A549 (cell line): ENCODE data around the gene ATG10. TPM values are rescaled to one million over a fixed set of nuclear protein-coding genes. Genes with fewer than 3 reads are reported as not detected.

Source experiments
- ATAC-seq, 2 experiments: fragments of 200-7000 bp in 1 of 2; fragments of >200 bp in 1 of 2; cut with Nextera tagmentation in 1 of 2; cut with Tn5 transposase in 1 of 2; 3 replicates each; pipeline versions ENCODE4 v1.8.0 to v1.9.1; 2018 to 2020; ENCODE audit warnings: mild to moderate bottlenecking in 1 of 2, moderate library complexity in 1 of 2
- CTCF ChIA-PET: fragments of 300-600 bp; sonication (Branson Sonifier 250); formaldehyde crosslinking; extraction: SDS; loops from one replicate; lab custom pipeline; 2021; ENCODE audit warnings: antibody characterized with exemption, inconsistent platforms; lab: Yijun Ruan, JAX
- POLR2A ChIA-PET: fragments of 350-600 bp; formaldehyde crosslinking; extraction: SDS; loops from one replicate; lab custom pipeline; 2021; ENCODE audit warnings: antibody characterized with exemption, inconsistent platforms; lab: Yijun Ruan, JAX
- DNase-seq, 2 experiments: peaks; one replicate each; pipeline versions ENCODE4 v3.0.0 to v3.0.0-alpha.2; 2011 to 2016; ENCODE audit warnings: low read depth in 1 of 2, low spot score in 1 of 2
- FAIRE-seq: peaks from 2 replicates; lab custom pipeline; 2011; peaks lifted over from hg19 to GRCh38; lab: Jason Lieb, UNC
- H3K27ac ChIP-seq, 2 experiments: fragments of >200 bp; sonication (Bioruptor Twin); formaldehyde crosslinking; 3 replicates each; pipeline ENCODE4 v1.5.1; 2016 to 2017
- H3K4me1 ChIP-seq: fragments of >200 bp; sonication (Bioruptor Twin); formaldehyde crosslinking; 3 replicates; pipeline ENCODE4 v1.6.1; 2016
- H3K4me2 ChIP-seq: fragments of >200 bp; sonication (Bioruptor Twin); formaldehyde crosslinking; 3 replicates; pipeline ENCODE4 v1.6.1; 2016
- H3K4me3 ChIP-seq: fragments of >200 bp; sonication (Bioruptor Twin); formaldehyde crosslinking; 3 replicates; pipeline ENCODE4 v1.5.1; 2016
- H3K9me3 ChIP-seq: fragments of >200 bp; sonication (Bioruptor Twin); formaldehyde crosslinking; 3 replicates; pipeline ENCODE4 v1.6.1; 2016
- CHD4 ChIP-seq: fragments of 200-600 bp; sonication (generic); IDR thresholded peaks from 2 replicates; pipeline ENCODE4 v1.6.1; 2016; ENCODE audit warnings: antibody characterized with exemption, mild to moderate bottlenecking, borderline replicate concordance
- EHF ChIP-seq: fragments of 250-450 bp; sonication (Bioruptor Pico); IDR thresholded peaks from 2 replicates; pipeline ENCODE4 v1.5.0; 2020; ENCODE audit warnings: mild to moderate bottlenecking
- HEYL ChIP-seq: fragments of 250-450 bp; sonication (Bioruptor Pico); IDR thresholded peaks from 2 replicates; pipeline ENCODE4 v1.8.0; 2021; ENCODE audit warnings: mild to moderate bottlenecking, moderate library complexity
- JUN ChIP-seq, 2 experiments: fragments of >200 bp; sonication (Bioruptor Twin); formaldehyde crosslinking; IDR thresholded peaks; 2 replicates in 1 of 2; 3 replicates in 1 of 2; pipeline ENCODE4 v1.6.1; 2016 to 2017
- JUNB ChIP-seq: fragments of >200 bp; sonication (Bioruptor Twin); formaldehyde crosslinking; IDR thresholded peaks from 2 replicates; pipeline ENCODE4 v1.6.1; 2016
- NR3C1 ChIP-seq: fragments of >200 bp; sonication (Bioruptor Twin); formaldehyde crosslinking; IDR thresholded peaks from 3 replicates; pipeline ENCODE4 v1.6.1; 2017
- PHF8 ChIP-seq: fragments of 200-600 bp; sonication (generic); IDR thresholded peaks from 2 replicates; pipeline ENCODE4 v1.6.1; 2016; ENCODE audit warnings: low read depth, mild to moderate bottlenecking, antibody characterized with exemption, moderate library complexity, borderline replicate concordance
- POLR2A ChIP-seq: IDR thresholded peaks from 2 replicates; pipeline ENCODE4 v1.6.1; 2012; ENCODE audit warnings: mild to moderate bottlenecking, low read length
- RARB ChIP-seq: fragments of 250-450 bp; sonication (Bioruptor Pico); IDR thresholded peaks from 2 replicates; pipeline ENCODE4 v1.8.0; 2021; ENCODE audit warnings: mild to moderate bottlenecking, moderate library complexity
- ZC3H11A ChIP-seq: fragments of 450-650 bp; IDR thresholded peaks from 2 replicates; pipeline ENCODE4 v1.6.1; 2014; ENCODE audit warnings: antibody characterized with exemption, mild to moderate bottlenecking
- ZNF302 ChIP-seq: fragments of 250-450 bp; sonication (Bioruptor Pico); IDR thresholded peaks from 2 replicates; pipeline ENCODE4 v1.9.0; 2021; ENCODE audit warnings: inconsistent platforms, mild to moderate bottlenecking, moderate library complexity
- WGBS: methylation state at CpG from one replicate; pipeline ENCODE4 v1.1.6; 2017; ENCODE audit errors: missing lambda C conversion rate; 5-methylcytosine and 5-hydroxymethylcytosine counted together
- polyA plus RNA-seq, 4 experiments: library from polyadenylated mRNA; depleted of rRNA in 3 of 4; stranded (reverse); fragments of >200 nt; fragmentation: RNase III in 1 of 4; extraction: RNeasy Plus Mini Kit Qiagen cat#74134 plus additional on column Dnase treatment in 1 of 4; gene quantifications; 2 replicates in 3 of 4; 3 replicates in 1 of 4; pipeline ENCODE4 v1.2.3, GENCODE V29; 2011 to 2017
- TF ChIP-seq, protein P1 (sequence below): fragments of >200 bp; sonication (Bioruptor Twin); formaldehyde crosslinking; IDR thresholded peaks from 3 replicates; pipeline ENCODE4 v1.6.1; 2016
- TF ChIP-seq, protein P2 (sequence below): IDR thresholded peaks from 2 replicates; pipeline ENCODE4 v1.6.1; 2012
- TF ChIP-seq, protein P3 (sequence below): fragments of >200 bp; sonication (Bioruptor Twin); formaldehyde crosslinking; IDR thresholded peaks from 2 replicates; pipeline ENCODE4 v1.6.1; 2016
- TF ChIP-seq, protein P4 (sequence below): IDR thresholded peaks from 2 replicates; pipeline ENCODE4 v1.6.1; 2012
- TF ChIP-seq, protein P5 (sequence below): fragments of >200 bp; sonication (Bioruptor Twin); formaldehyde crosslinking; IDR thresholded peaks from 3 replicates; pipeline ENCODE4 v1.5.1; 2016

The ATG10 gene
- polyA plus RNA-seq, 2 of the 4 experiments (the other 2 are of a cell fraction): 12.7 to 17.9 TPM

DNA sequence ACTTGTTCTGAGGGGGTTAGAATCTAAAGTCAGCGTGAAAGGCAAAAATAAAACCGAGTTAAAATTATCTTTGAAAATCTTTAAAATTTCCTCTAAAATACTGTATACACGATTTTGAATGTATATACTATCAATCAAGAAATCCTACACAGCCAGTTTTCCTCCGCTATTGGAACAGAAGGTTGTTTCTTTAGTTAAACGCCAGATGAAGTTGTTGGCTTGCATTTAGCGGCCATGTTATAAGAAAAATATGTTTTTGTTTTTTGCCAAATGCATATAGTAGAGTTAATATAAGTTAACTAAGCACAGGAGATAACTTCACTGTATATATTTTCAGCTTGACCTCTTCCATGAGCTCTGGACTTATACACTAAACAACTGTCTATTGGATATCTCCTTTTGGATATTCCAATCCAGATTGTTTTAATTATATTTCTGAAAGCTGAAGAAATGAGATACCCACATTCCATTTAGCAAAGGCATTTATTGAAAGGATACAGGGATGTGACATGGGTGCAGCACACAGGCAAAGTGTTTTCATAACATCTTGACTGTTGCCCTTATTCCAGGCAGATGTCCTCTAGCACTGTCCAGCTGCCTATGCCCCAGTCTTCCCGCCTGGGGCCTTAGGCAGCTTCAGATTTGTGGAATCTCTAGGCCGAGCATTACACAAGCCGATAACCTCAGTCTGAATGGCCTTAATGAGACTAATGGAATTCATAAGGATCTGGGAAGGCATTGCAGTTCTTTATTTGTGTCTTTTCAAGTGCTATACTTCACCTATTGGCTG, 10.0 kb upstream of the ATG10 start:
- Histone ChIP-seq H3K4me1 (no peaks in the 10 kb centered on the region), H3K4me3 (no peak overlapping the region), H3K9me3 (no peaks in the 10 kb centered on the region), H3K4me2 (no peak overlapping the region), H3K27ac (no peak overlapping the region)
- TF ChIP-seq NR3C1: no peak
- WGBS: 69% methylated on average over 9 of the region's 9 CpGs
- ATAC-seq (no peak), DNase-seq (no peak), FAIRE-seq (no peak)
- CTCF ChIA-PET: no interaction called here
- POLR2A ChIA-PET: no interaction called here

DNA sequence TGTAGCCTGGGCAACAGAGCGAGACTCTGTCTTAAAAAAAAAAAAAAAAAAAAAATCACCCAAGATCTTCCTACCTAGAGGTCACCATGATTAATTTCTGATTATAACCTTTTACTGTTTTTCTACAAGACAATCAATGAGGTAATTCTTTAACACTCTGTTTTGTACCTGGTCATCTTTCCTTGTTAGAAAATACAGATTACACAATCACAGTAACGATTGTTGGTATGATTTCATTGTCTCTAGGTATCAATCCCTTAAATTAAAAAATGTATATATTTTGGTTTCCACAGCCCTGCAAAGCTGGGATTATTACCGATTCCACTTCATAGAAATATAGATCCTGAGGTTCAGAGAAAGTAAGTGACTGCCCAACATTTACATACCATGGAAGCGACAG, 8.3 kb upstream of the ATG10 start:
- 78% methylated on average over 4 of the region's 4 CpGs for whole genome bisulfite sequencing
- POLR2A ChIA-PET: no interaction called here
- ATAC-seq: no peak
- Histone ChIP-seq H3K4me3 (no peak overlapping the region), H3K27ac (no peak overlapping the region), H3K9me3 (no peaks in the 10 kb centered on the region), H3K4me1 (no peaks in the 10 kb centered on the region), H3K4me2 (no peak overlapping the region)
- FAIRE-seq: no peak
- TF ChIP-seq, protein P1, sequence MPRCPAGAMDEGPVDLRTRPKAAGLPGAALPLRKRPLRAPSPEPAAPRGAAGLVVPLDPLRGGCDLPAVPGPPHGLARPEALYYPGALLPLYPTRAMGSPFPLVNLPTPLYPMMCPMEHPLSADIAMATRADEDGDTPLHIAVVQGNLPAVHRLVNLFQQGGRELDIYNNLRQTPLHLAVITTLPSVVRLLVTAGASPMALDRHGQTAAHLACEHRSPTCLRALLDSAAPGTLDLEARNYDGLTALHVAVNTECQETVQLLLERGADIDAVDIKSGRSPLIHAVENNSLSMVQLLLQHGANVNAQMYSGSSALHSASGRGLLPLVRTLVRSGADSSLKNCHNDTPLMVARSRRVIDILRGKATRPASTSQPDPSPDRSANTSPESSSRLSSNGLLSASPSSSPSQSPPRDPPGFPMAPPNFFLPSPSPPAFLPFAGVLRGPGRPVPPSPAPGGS: no peak
- TF ChIP-seq PHF8 (no peak), JUN (IDR thresholded peaks at IDR 0.05) (no peak), CHD4 (no peak), EHF (CRISPR knock-in tag) (no peak)
- DNase-seq: no peak
- CTCF ChIA-PET: no interaction called here

DNA sequence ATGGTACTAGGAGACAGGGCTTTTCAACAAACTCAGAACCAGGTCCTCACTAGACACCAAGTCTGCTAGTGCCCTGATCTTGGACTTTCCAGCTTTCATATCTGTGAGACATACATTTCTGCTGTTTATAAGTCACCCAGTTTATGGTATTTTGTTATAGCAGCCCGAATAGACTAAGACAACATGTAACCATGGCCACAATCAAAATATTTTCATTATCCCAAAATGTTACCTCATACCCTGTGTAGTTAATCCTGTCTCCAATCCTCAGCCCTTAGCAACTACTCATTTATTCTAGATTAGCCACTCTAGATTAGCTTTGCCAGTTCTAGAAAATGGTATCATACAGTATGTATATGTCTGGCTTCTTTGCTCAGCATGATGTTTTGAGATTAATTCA, 6.3 kb upstream of the ATG10 start:
- CTCF ChIA-PET: no interaction called here

More for the DNA sequence above, 6.3 kb upstream of the ATG10 start:
- POLR2A ChIA-PET: no interaction called here
- Histone ChIP-seq H3K27ac (no peak overlapping the region), H3K4me3 (no peak overlapping the region), H3K4me1 (no peaks in the 10 kb centered on the region)
- ATAC-seq (no peak; a peak in 2 of 6 replicates), DNase-seq (peak in 1 of 2 experiments; percentile 19)
- 5% methylated on average over 1 of the region's 1 CpG for WGBS
- TF ChIP-seq NR3C1 (no peak), ZC3H11A (no peak), POLR2A (no peak), PHF8 (no peak), ZNF302 (no peak), HEYL (CRISPR knock-in tag) (no peak), JUNB (no peak), RARB (CRISPR knock-in tag) (no peak)
- TF ChIP-seq, protein P2, sequence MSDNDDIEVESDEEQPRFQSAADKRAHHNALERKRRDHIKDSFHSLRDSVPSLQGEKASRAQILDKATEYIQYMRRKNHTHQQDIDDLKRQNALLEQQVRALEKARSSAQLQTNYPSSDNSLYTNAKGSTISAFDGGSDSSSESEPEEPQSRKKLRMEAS: no peak
- TF ChIP-seq, protein P3, sequence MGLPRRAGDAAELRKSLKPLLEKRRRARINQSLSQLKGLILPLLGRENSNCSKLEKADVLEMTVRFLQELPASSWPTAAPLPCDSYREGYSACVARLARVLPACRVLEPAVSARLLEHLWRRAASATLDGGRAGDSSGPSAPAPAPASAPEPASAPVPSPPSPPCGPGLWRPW: no peak
- TF ChIP-seq, protein P4, sequence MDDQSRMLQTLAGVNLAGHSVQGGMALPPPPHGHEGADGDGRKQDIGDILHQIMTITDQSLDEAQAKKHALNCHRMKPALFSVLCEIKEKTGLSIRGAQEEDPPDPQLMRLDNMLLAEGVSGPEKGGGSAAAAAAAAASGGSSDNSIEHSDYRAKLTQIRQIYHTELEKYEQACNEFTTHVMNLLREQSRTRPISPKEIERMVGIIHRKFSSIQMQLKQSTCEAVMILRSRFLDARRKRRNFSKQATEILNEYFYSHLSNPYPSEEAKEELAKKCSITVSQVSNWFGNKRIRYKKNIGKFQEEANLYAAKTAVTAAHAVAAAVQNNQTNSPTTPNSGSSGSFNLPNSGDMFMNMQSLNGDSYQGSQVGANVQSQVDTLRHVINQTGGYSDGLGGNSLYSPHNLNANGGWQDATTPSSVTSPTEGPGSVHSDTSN: no peak
- TF ChIP-seq, protein P5, sequence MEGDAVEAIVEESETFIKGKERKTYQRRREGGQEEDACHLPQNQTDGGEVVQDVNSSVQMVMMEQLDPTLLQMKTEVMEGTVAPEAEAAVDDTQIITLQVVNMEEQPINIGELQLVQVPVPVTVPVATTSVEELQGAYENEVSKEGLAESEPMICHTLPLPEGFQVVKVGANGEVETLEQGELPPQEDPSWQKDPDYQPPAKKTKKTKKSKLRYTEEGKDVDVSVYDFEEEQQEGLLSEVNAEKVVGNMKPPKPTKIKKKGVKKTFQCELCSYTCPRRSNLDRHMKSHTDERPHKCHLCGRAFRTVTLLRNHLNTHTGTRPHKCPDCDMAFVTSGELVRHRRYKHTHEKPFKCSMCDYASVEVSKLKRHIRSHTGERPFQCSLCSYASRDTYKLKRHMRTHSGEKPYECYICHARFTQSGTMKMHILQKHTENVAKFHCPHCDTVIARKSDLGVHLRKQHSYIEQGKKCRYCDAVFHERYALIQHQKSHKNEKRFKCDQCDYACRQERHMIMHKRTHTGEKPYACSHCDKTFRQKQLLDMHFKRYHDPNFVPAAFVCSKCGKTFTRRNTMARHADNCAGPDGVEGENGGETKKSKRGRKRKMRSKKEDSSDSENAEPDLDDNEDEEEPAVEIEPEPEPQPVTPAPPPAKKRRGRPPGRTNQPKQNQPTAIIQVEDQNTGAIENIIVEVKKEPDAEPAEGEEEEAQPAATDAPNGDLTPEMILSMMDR: no peak
- TF ChIP-seq, all 56 proteins: peak for 0
- no peak for FAIRE-seq
- Histone ChIP-seq H3K9me3 (no peaks in the 10 kb centered on the region), H3K4me2 (no peak overlapping the region)
